Transverse colon (tissue), 4 donors: Measurements from ENCODE around the gene TTC28. TPM values are rescaled to one million over a fixed set of nuclear protein-coding genes. Genes with fewer than 3 reads are reported as not detected.

Experiments
- DNase-seq: peaks from one replicate; pipeline ENCODE4 v3.0.0-alpha.2; 2019
- H3K27ac ChIP-seq, 4 donors: fragments of 200-600 bp; sonication (generic); 2 replicates each; pipeline ENCODE4 v1.5.1; 2016 to 2018; ENCODE audit warnings: inconsistent platforms in 4 of 4
- H3K27me3 ChIP-seq: fragments of 200-600 bp; sonication (generic); 2 replicates; pipeline ENCODE4 v1.5.1; 2017; ENCODE audit warnings: inconsistent platforms
- H3K36me3 ChIP-seq, 4 donors: fragments of 200-600 bp; sonication (generic); 2 replicates each; pipeline ENCODE4 v1.5.1; 2017 to 2019; ENCODE audit warnings: inconsistent platforms in 4 of 4
- H3K4me1 ChIP-seq, 4 donors: fragments of 200-600 bp; sonication (generic); 2 replicates each; pipeline ENCODE4 v1.5.1; 2017 to 2020; ENCODE audit warnings: inconsistent platforms in 4 of 4
- H3K4me3 ChIP-seq, 4 donors: fragments of 200-600 bp; sonication (generic); 1 replicate in 1 of 4; 2 replicates in 3 of 4; pipeline versions ENCODE4 v1.5.1 to v1.6.1; 2017 to 2019; ENCODE audit warnings: inconsistent platforms in 4 of 4
- H3K9me3 ChIP-seq, 2 donors: fragments of 200-600 bp; sonication (generic); 2 replicates each; pipeline ENCODE4 v1.5.1; 2017 to 2019; ENCODE audit warnings: inconsistent platforms in 2 of 2
- CTCF ChIP-seq, 5 experiments: fragments of 200-600 bp in 3 of 5; fragments of 450-650 bp in 2 of 5; sonication (generic) in 3 of 5; IDR thresholded peaks; 1 replicate in 2 of 5; 2 replicates in 3 of 5; pipeline ENCODE4 v1.5.1; 2016 to 2017; ENCODE audit warnings: antibody characterized with exemption in 5 of 5, inconsistent platforms in 3 of 5, mild to moderate bottlenecking in 2 of 5, moderate library complexity in 1 of 5
- EP300 ChIP-seq: sonication (generic); formaldehyde crosslinking; IDR thresholded peaks from one replicate; pipeline ENCODE4 v1.6.1; 2017; ENCODE audit warnings: antibody characterized with exemption, low read depth
- POLR2A ChIP-seq: fragments of 450-650 bp; IDR thresholded peaks from one replicate; pipeline ENCODE4 v1.6.1; 2016; ENCODE audit warnings: antibody characterized with exemption, mild to moderate bottlenecking, moderate library complexity
- POLR2AphosphoS5 ChIP-seq, 3 donors: sonication (generic); formaldehyde crosslinking; IDR thresholded peaks; one replicate each; pipeline ENCODE4 v1.6.1; 2016; ENCODE audit warnings: antibody characterized with exemption in 3 of 3
- WGBS, 2 donors: methylation state at CpG; one replicate each; pipeline ENCODE4 v1.1.5; 2018; ENCODE audit warnings: low coverage in 1 of 2; 5-methylcytosine and 5-hydroxymethylcytosine counted together
- in situ Hi-C, 4 donors: fragments of 200-750 bp; cut with MboI; loops; one replicate each; pipeline versions ENCODE4 v1.15.0 to v1.15.1; 2017; ENCODE audit warnings: low sequenced_read_pairs in 3 of 4, low pct_ligation_motif_present in 1 of 4, low pct_unique_long_range_greater_than_20kb in 1 of 4
- intact Hi-C: fragments of 100-400 bp; cut with DNase I; formaldehyde crosslinking; loops from one replicate; pipeline ENCODE4 v1.15.1; 2023; ENCODE audit warnings: low total_unique reads
- total RNA-seq, 4 donors: library from RNA; depleted of rRNA; stranded (reverse); fragments of >200 nt; gene quantifications; one replicate each; pipeline ENCODE4 v1.1.0, GENCODE V29; 2016

TTC28 gene
- total RNA-seq, 4 donors from 2014 or later: 7.6 to 84.2 (median 12.4) TPM

- intact Hi-C loops: no loop called here
- WGBS, 2 donors: 88 to 100% methylated on average over 1 of the region's 1 CpG
- peaks cover 0 to 9% (median 0%) of the 10 kb centered on the region in 4 donors for H3K4me1 ChIP-seq
Observed at GRCh38 chr22:28180804-28181731, 498.6 kb downstream of the TTC28 start.

GRCh38 chr22:28179392-28179791, 500.2 kb downstream of the TTC28 start:
- Histone ChIP-seq H3K27me3 (no peaks in the 10 kb centered on the region), H3K9me3 (no peaks in the 10 kb centered on the region), H3K4me3 (no peak overlapping the region), H3K36me3 (no peaks in the 10 kb centered on the region), H3K4me1 (peaks cover 0 to 9% (median 0%) of the 10 kb centered on the region in 4 donors), H3K27ac (no peak overlapping the region)
- in situ Hi-C loops: no loop called here
- no peak for DNase-seq
- TF ChIP-seq EP300 (no peak), POLR2AphosphoS5 (IDR thresholded peaks at IDR 0.05) (no peak), CTCF (IDR thresholded peaks at IDR 0.05) (no peak), POLR2A (no peak)
- intact Hi-C loops: no loop called here
- WGBS, 2 donors: 83% methylated on average over 4 of the region's 4 CpGs; no CpG with 5 or more reads in 1 of the 2 donors

More at GRCh38 chr22:28180804-28181731, 498.6 kb downstream of the TTC28 start:
- no peak for TF ChIP-seq POLR2AphosphoS5 (IDR thresholded peaks at IDR 0.05)
- no peak for TF ChIP-seq POLR2A
- no peak for TF ChIP-seq CTCF (IDR thresholded peaks at IDR 0.05)
- TF ChIP-seq EP300: no peak
- Histone ChIP-seq H3K4me3 (no peak overlapping the region), H3K27me3 (no peaks in the 10 kb centered on the region), H3K9me3 (no peaks in the 10 kb centered on the region), H3K27ac (no peak overlapping the region), H3K36me3 (no peaks in the 10 kb centered on the region)
- DNase-seq: no peak
- in situ Hi-C loops: no loop called here

GRCh38 chr22:28175730-28176492, 503.7 kb downstream of the TTC28 start:
- intact Hi-C loops: no loop called here
- WGBS, 2 donors: 77 to 85% methylated on average over 4 of the region's 4 CpGs

More at GRCh38 chr22:28175730-28176492, 503.7 kb downstream of the TTC28 start:
- Histone ChIP-seq H3K36me3 (no peaks in the 10 kb centered on the region), H3K9me3 (no peaks in the 10 kb centered on the region), H3K27me3 (no peaks in the 10 kb centered on the region), H3K27ac (no peak overlapping the region), H3K4me1 (peaks cover 0 to 19% (median 5%) of the 10 kb centered on the region in 4 donors), H3K4me3 (no peak overlapping the region)
- DNase-seq: no peak
- TF ChIP-seq POLR2A (no peak), POLR2AphosphoS5 (IDR thresholded peaks at IDR 0.05) (no peak), EP300 (no peak), CTCF (IDR thresholded peaks at IDR 0.05) (no peak)
- in situ Hi-C loops: no loop called here
